Activated CD8-positive, alpha-beta T cell treated with anti-CD3 and anti-CD28 coated beads for 36 hours (primary cell): Measurements from ENCODE around the gene DDX51. TPM values are rescaled to one million over a fixed set of nuclear protein-coding genes. Genes with fewer than 3 reads are reported as not detected.

Source experiments
- ATAC-seq: fragments of 200-7000 bp; cut with Tn5 transposase; one replicate; pipeline ENCODE4 v1.10.0; 2021; ENCODE audit warnings: mild to moderate bottlenecking, moderate library complexity
- CTCF ChIA-PET: fragments of 350-600 bp; sonication (Branson Sonifier 250); formaldehyde crosslinking; loops from one replicate; lab custom pipeline; 2021; ENCODE audit warnings: antibody characterized with exemption; lab: Charles Lee
- POLR2A ChIA-PET: fragments of 350-600 bp; sonication (Branson Sonifier 250); formaldehyde crosslinking; loops from one replicate; lab custom pipeline; 2021; ENCODE audit warnings: antibody characterized with exemption; lab: Charles Lee
- DNase-seq: peaks from one replicate; pipeline ENCODE4 v3.0.0-alpha.2; 2020
- H3K27ac Mint-ChIP-seq: one replicate; pipeline ENCODE4 v1.8.0; 2021; ENCODE audit warnings: mild to moderate bottlenecking, mixed read lengths
- H3K27me3 Mint-ChIP-seq: one replicate; pipeline ENCODE4 v1.8.0; 2021; ENCODE audit warnings: mixed read lengths
- H3K36me3 Mint-ChIP-seq: one replicate; pipeline ENCODE4 v1.8.0; 2021; ENCODE audit warnings: low read depth, mixed read lengths
- H3K4me1 Mint-ChIP-seq: one replicate; pipeline ENCODE4 v1.8.0; 2021; ENCODE audit warnings: low read depth, mixed read lengths
- H3K4me3 Mint-ChIP-seq: one replicate; pipeline ENCODE4 v1.8.0; 2021; ENCODE audit warnings: mild to moderate bottlenecking, moderate library complexity, mixed read lengths
- H3K9me3 Mint-ChIP-seq: one replicate; pipeline ENCODE4 v1.8.0; 2021; ENCODE audit warnings: mixed read lengths
- CTCF ChIP-seq: fragments of 200-600 bp; IDR thresholded peaks from one replicate; pipeline ENCODE4 v1.8.0; 2022; ENCODE audit warnings: antibody characterized with exemption, mild to moderate bottlenecking
- intact Hi-C: fragments of 100-400 bp; cut with micrococcal nuclease; formaldehyde crosslinking; loops from one replicate; pipeline ENCODE4 v1.10.0; 2022
- total RNA-seq, 2 experiments: library from RNA; stranded (reverse); gene quantifications; one replicate each; pipeline ENCODE4 v1.2.3, GENCODE V29; 2021

DDX51 gene
- total RNA-seq, 2 experiments from 2014 or later: 24.1 to 25.5 TPM

- no peaks in the 10 kb centered on the region for H3K9me3 Mint-ChIP-seq
These were observed 32.3 kb upstream of the DDX51 start for GRCh38 chr12:132176385-132176919.

GRCh38 chr12:132175496-132176384, 31.6 kb upstream of the DDX51 start:
- ChIA-PET POLR2A (interaction anchor here (0.9 to 1.4 kb wide), 2 partner anchors 9 to 13 kb away, joined by 3 to 7 read pairs; no protein-coding TSS in a partner anchor), CTCF (interaction anchor here (0.8 kb wide), 1 partner anchor 22 kb away, joined by 3 read pairs; no protein-coding TSS in a partner anchor)
- intact Hi-C loops: no loop called here
- Mint-ChIP-seq H3K27me3 (peaks cover 11% of the 10 kb centered on the region), H3K9me3 (no peaks in the 10 kb centered on the region), H3K27ac (no peak overlapping the region), H3K4me1 (peaks cover 23% of the 10 kb centered on the region), H3K36me3 (no peaks in the 10 kb centered on the region), H3K4me3 (no peak overlapping the region)
- DNase-seq: no peak
- ATAC-seq: no peak
- TF ChIP-seq CTCF: no peak

More at GRCh38 chr12:132176385-132176919, 32.3 kb upstream of the DDX51 start:
- intact Hi-C loops: no loop called here
- H3K36me3 Mint-ChIP-seq: no peaks in the 10 kb centered on the region
- no peak overlapping the region for H3K4me3 Mint-ChIP-seq
- no peak for ATAC-seq
- no peak overlapping the region for H3K27ac Mint-ChIP-seq
- ChIA-PET CTCF (interaction anchor here (1.4 kb wide), 1 partner anchor 9 kb away, joined by 5 read pairs; no protein-coding TSS in a partner anchor), POLR2A (no interaction called here)
- H3K4me1 Mint-ChIP-seq: peaks cover 23% of the 10 kb centered on the region
- TF ChIP-seq CTCF: no peak
- peaks cover 11% of the 10 kb centered on the region for H3K27me3 Mint-ChIP-seq
- no peak for DNase-seq

GRCh38 chr12:132174839-132175490, 30.8 kb upstream of the DDX51 start:
- no peaks in the 10 kb centered on the region for H3K36me3 Mint-ChIP-seq
- DNase-seq: no peak
- H3K4me3 Mint-ChIP-seq: no peak overlapping the region
- CTCF ChIA-PET: interaction anchor here (0.8 kb wide), 2 partner anchors 21 to 44 kb away, joined by 3 to 4 read pairs; no protein-coding TSS in a partner anchor
- no peak for TF ChIP-seq CTCF
- ATAC-seq: no peak
- peaks cover 23% of the 10 kb centered on the region for H3K4me1 Mint-ChIP-seq
- intact Hi-C loops: no loop called here
- peaks cover 11% of the 10 kb centered on the region for H3K27me3 Mint-ChIP-seq
- no peaks in the 10 kb centered on the region for H3K9me3 Mint-ChIP-seq
- no peak overlapping the region for H3K27ac Mint-ChIP-seq
- POLR2A ChIA-PET: interaction anchor here (0.9 to 1.4 kb wide), 2 partner anchors 10 to 12 kb away, joined by 3 to 7 read pairs; no protein-coding TSS in a partner anchor

GRCh38 chr12:132174015-132174838, 30.1 kb upstream of the DDX51 start:
- no peak for ATAC-seq
- Mint-ChIP-seq H3K4me1 (peaks cover 22% of the 10 kb centered on the region), H3K27ac (no peak overlapping the region), H3K36me3 (no peaks in the 10 kb centered on the region), H3K27me3 (peaks cover 11% of the 10 kb centered on the region), H3K4me3 (no peak overlapping the region), H3K9me3 (no peaks in the 10 kb centered on the region)
- no peak for DNase-seq
- TF ChIP-seq CTCF: no peak
- CTCF ChIA-PET: interaction anchor here (0.8 kb wide), 1 partner anchor 45 kb away, joined by 4 read pairs; no protein-coding TSS in a partner anchor
- intact Hi-C loops: no loop called here
- POLR2A ChIA-PET: interaction anchor here (1.4 kb wide), 1 partner anchor 11 kb away, joined by 7 read pairs; no protein-coding TSS in a partner anchor
